ENCODE results near the gene SMYD3.

DNA sequence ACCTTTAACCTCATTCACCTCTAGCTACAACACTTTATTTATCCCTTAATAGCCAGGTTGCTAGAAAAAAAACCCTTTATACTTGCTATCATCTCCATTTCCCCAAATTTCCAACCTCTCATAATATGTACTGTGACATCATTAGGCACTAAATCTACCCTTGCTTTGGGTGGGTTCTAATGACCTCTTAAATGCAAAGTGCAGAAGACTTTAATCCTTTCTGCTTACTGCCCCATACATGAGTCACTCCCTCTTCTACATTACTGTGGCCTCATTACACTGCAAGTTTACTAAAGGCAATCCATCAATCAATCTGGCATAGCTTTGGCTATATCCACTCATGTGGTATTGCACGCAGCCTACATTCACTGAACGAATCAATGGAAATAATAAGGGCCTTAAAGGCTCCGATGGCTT is 353.3 kb downstream of the SMYD3 start:
- TF ChIP-seq ZNF274 (IDR thresholded peaks at IDR 0.05; ENCODE audit: low read depth, low read length) (no peak), SUZ12 (IDR thresholded peaks at IDR 0.05; ENCODE audit: extremely low read depth, insufficient read depth, insufficient read length) (no peak)
